Kidney (tissue), 14 donors: ENCODE results near the gene TTC13. TPM values are rescaled to one million over a fixed set of nuclear protein-coding genes. Genes with fewer than 3 reads are reported as not detected.
A peak's percentile ranks its signal among the peaks of the same experiment; 100 is the strongest.

Experiments used
- DNase-seq, 5 donors: peaks; one replicate each; pipeline ENCODE4 v3.0.0-alpha.2; 2013 to 2020
- FAIRE-seq: peaks from 2 replicates; lab custom pipeline; 2012; peaks lifted over from hg19 to GRCh38; lab: Jason Lieb, UNC
- H3K27ac ChIP-seq, 2 donors: one replicate each; pipeline ENCODE4 v1.7.0; 2013; ENCODE audit warnings: low read depth in 2 of 2, low read length in 2 of 2, inconsistent platforms in 1 of 2
- H3K27me3 ChIP-seq: one replicate; pipeline ENCODE4 v1.7.1; 2013; ENCODE audit warnings: low read length, inconsistent platforms; ENCODE audit not compliant: control insufficient read depth, insufficient read depth
- H3K36me3 ChIP-seq, 3 donors: one replicate each; pipeline versions ENCODE4 v1.7.0 to v1.7.1; 2013; ENCODE audit warnings: low read length in 3 of 3, control low read depth in 1 of 3, inconsistent platforms in 1 of 3; ENCODE audit not compliant: insufficient read depth in 3 of 3, control insufficient read depth in 2 of 3
- H3K4me1 ChIP-seq, 3 donors: one replicate each; pipeline versions ENCODE4 v1.7.0 to v1.7.1; 2013; ENCODE audit warnings: low read length in 3 of 3, inconsistent platforms in 1 of 3, low read depth in 1 of 3; ENCODE audit not compliant: control insufficient read depth in 2 of 3, insufficient read depth in 2 of 3
- H3K4me3 ChIP-seq, 3 donors: one replicate each; pipeline versions ENCODE4 v1.7.0 to v1.8.1; 2013; ENCODE audit warnings: low read length in 3 of 3, control low read depth in 1 of 3, inconsistent platforms in 1 of 3
- H3K9ac ChIP-seq, 3 donors: one replicate each; pipeline versions ENCODE4 v1.7.0 to v1.7.1; 2013; ENCODE audit warnings: low read length in 3 of 3, control low read depth in 1 of 3, inconsistent platforms in 1 of 3
- H3K9me3 ChIP-seq, 3 donors: one replicate each; pipeline versions ENCODE4 v1.7.0 to v1.7.1; 2013; ENCODE audit warnings: low read length in 3 of 3, control low read depth in 1 of 3, inconsistent platforms in 1 of 3; ENCODE audit not compliant: control insufficient read depth in 2 of 3, insufficient read depth in 1 of 3
- CTCF ChIP-seq: IDR thresholded peaks from 3 replicates; pipeline ENCODE4 v1.5.1; 2012; ENCODE audit warnings: mild to moderate bottlenecking, moderate library complexity, borderline replicate concordance; ENCODE audit not compliant: insufficient read depth; ENCODE audit errors: extremely low read depth
- intact Hi-C: fragments of 100-400 bp; cut with DNase I; formaldehyde crosslinking; loops from one replicate; pipeline ENCODE4 v1.11.1; 2022
- polyA plus RNA-seq: library from polyadenylated mRNA; stranded (reverse); fragments of 350-450 nt; fragmentation: Illumina TruSeq; extraction: RNeasy Lipid Tissue Mini Kit (QIAGEN cat#74804); gene quantifications from one replicate; pipeline ENCODE4 v1.2.3, GENCODE V29; 2014; ENCODE audit warnings: low read depth, low replicate concordance; ENCODE audit not compliant: insufficient read depth
- total RNA-seq: library from RNA; stranded (reverse); fragmentation: NEBNext Ultra II Directional; extraction: Animal tissue kit (Norgen Biotek cat#: 25700); gene quantifications from one replicate; pipeline ENCODE4 v1.2.1, GENCODE V29; 2021
- donor health status: control.
- donor health status: control.
- donor health status: control.
- donor health status: control.
- donor health status: control.
- donor health status: DM: yes; HTN: yes; CAD: no.
- donor health status: Normal renal cell carcinoma (clear cell type).

The TTC13 gene
- total and polyA plus RNA-seq, 2 donors from 2014 or later, result 4.2 to 15.6 TPM

GRCh38 chr1:230867903-230868735 lies 110.5 kb downstream of the TTC13 start, which contains the start of gene C1orf198:
C1orf198 (minus strand) TSS chr1:230868521; CDS start chr1:230868512, 9 bp downstream.
- FAIRE-seq, result no peak
- intact Hi-C loops, result no loop called here
- Histone ChIP-seq H3K27me3 (no peaks in the 10 kb centered on the region), H3K27ac (peak within 1 kb of the TSS; percentile 73 to 88), H3K9me3 (no peaks in the 10 kb centered on the region), H3K4me3 (peak within 1 kb of the TSS; percentile 67 to 89 (median 87)), H3K36me3 (no peaks in the 10 kb centered on the region), H3K4me1 (peaks cover 2 to 27% (median 16%) of the 10 kb centered on the region in 3 donors), H3K9ac (peak within 1 kb of the TSS; percentile 70 to 83 (median 83))
- no peak for TF ChIP-seq CTCF
- peak; percentile 77 to 95 (median 92) for DNase-seq

- no peaks in the 10 kb centered on the region for H3K27me3 ChIP-seq
- H3K36me3 ChIP-seq, result no peaks in the 10 kb centered on the region
- peak overlapping the region; percentile 58 to 73 for H3K27ac ChIP-seq
- FAIRE-seq (no peak), DNase-seq (peak in 1 of 5 donors; percentile 36)
- H3K4me3 ChIP-seq, result peak overlapping the region; percentile 60 to 89 (median 87)
- intact Hi-C loops, result no loop called here
- peak overlapping the region; percentile 64 to 83 (median 83) for H3K9ac ChIP-seq
- TF ChIP-seq CTCF, result no peak
- H3K4me1 ChIP-seq, result peaks cover 2 to 31% (median 21%) of the 10 kb centered on the region in 3 donors
- no peaks in the 10 kb centered on the region for H3K9me3 ChIP-seq
Observed at GRCh38 chr1:230867101-230867902, 111.4 kb downstream of the TTC13 start.

GRCh38 chr1:230866171-230867070 lies 112.2 kb downstream of the TTC13 start:
- no peaks in the 10 kb centered on the region for H3K9me3 ChIP-seq
- intact Hi-C loops, result no loop called here
- FAIRE-seq (no peak), DNase-seq (peak in 1 of 5 donors; percentile 37)
- no peaks in the 10 kb centered on the region for H3K27me3 ChIP-seq
- H3K4me1 ChIP-seq, result peaks cover 2 to 31% (median 21%) of the 10 kb centered on the region in 3 donors
- peak overlapping the region; percentile 17 to 83 (median 64) for H3K9ac ChIP-seq
- no peak for TF ChIP-seq CTCF
- H3K4me3 ChIP-seq, result peak overlapping the region; percentile 60 to 89 (median 87)
- H3K27ac ChIP-seq, result peak overlapping the region; percentile 23 to 74
- no peaks in the 10 kb centered on the region for H3K36me3 ChIP-seq
